ENCODE measurements around the gene MAB21L1. TPM values are rescaled to one million over a fixed set of nuclear protein-coding genes. Genes with fewer than 3 reads are reported as not detected.

The MAB21L1 gene
- total and polyA plus RNA-seq, 4 donors = under 0.01 to 0.07 (median 0.03) TPM; not detected in 1

GRCh38 chr13:35473206-35473775, 3.2 kb downstream of the MAB21L1 start:
- Histone ChIP-seq H3K4me1 (ENCODE audit: control insufficient read depth in 4 of 4, insufficient read depth in 4 of 4, low read length in 3 of 4) (peaks cover 8 to 18% (median 17%) of the 10 kb centered on the region in 4 donors), H3K27ac (ENCODE audit: low read depth in 1 of 2, low read length in 2 of 2) (no peak overlapping the region), H3K9ac (ENCODE audit: low read depth in 1 of 2, low read length in 2 of 2) (no peak overlapping the region), H3K9me3 (ENCODE audit: control insufficient read depth in 4 of 4, low read length in 3 of 4) (peaks cover 0 to 3% (median under 1%) of the 10 kb centered on the region in 4 donors), H3K4me3 (ENCODE audit: low read depth in 1 of 3, low read length in 3 of 3) (no peak overlapping the region), H3K36me3 (ENCODE audit: control insufficient read depth in 4 of 4, insufficient read depth in 3 of 4, low read depth in 1 of 4, low read length in 3 of 4) (no peaks in the 10 kb centered on the region), H3K27me3 (ENCODE audit: control insufficient read depth in 4 of 4, insufficient read depth in 4 of 4, low read length in 3 of 4) (peaks cover 3 to 22% (median 12%) of the 10 kb centered on the region in 4 donors)
- TF ChIP-seq HNF4G (IDR thresholded peaks at IDR 0.05) (no peak), NR2F2 (IDR thresholded peaks at IDR 0.05) (no peak), REST (IDR thresholded peaks at IDR 0.05) (no peak), EGR1 (IDR thresholded peaks at IDR 0.05; ENCODE audit: low read depth in 2 of 2) (no peak), ZBTB33 (IDR thresholded peaks at IDR 0.05) (no peak), RXRA (IDR thresholded peaks at IDR 0.05) (no peak), HNF4A (conservative IDR thresholded peaks at IDR 0.05) (no peak), GABPA (IDR thresholded peaks at IDR 0.05 in 1 of 2, conservative IDR thresholded peaks at IDR 0.05 in 1 of 2) (no peak), FOXA2 (IDR thresholded peaks at IDR 0.05) (no peak), RAD21 (IDR thresholded peaks at IDR 0.05) (no peak), TAF1 (conservative IDR thresholded peaks at IDR 0.05) (no peak), SP1 (IDR thresholded peaks at IDR 0.05) (no peak)
- TF ChIP-seq, protein P1, sequence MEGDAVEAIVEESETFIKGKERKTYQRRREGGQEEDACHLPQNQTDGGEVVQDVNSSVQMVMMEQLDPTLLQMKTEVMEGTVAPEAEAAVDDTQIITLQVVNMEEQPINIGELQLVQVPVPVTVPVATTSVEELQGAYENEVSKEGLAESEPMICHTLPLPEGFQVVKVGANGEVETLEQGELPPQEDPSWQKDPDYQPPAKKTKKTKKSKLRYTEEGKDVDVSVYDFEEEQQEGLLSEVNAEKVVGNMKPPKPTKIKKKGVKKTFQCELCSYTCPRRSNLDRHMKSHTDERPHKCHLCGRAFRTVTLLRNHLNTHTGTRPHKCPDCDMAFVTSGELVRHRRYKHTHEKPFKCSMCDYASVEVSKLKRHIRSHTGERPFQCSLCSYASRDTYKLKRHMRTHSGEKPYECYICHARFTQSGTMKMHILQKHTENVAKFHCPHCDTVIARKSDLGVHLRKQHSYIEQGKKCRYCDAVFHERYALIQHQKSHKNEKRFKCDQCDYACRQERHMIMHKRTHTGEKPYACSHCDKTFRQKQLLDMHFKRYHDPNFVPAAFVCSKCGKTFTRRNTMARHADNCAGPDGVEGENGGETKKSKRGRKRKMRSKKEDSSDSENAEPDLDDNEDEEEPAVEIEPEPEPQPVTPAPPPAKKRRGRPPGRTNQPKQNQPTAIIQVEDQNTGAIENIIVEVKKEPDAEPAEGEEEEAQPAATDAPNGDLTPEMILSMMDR (IDR thresholded peaks at IDR 0.05; ENCODE audit: low read depth, low read length, missing input control) = no peak
- TF ChIP-seq, protein P2, sequence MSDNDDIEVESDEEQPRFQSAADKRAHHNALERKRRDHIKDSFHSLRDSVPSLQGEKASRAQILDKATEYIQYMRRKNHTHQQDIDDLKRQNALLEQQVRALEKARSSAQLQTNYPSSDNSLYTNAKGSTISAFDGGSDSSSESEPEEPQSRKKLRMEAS (IDR thresholded peaks at IDR 0.05) = no peak
- TF ChIP-seq, protein P3, sequence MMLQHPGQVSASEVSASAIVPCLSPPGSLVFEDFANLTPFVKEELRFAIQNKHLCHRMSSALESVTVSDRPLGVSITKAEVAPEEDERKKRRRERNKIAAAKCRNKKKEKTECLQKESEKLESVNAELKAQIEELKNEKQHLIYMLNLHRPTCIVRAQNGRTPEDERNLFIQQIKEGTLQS (IDR thresholded peaks at IDR 0.05) = no peak
- DNase-seq (ENCODE audit: low spot score) = no peak

All from liver (tissue), 9 donors.